ENCODE results near the gene NUP133. TPM values are rescaled to one million over a fixed set of nuclear protein-coding genes. Genes with fewer than 3 reads are reported as not detected.

NUP133 gene
- total and polyA plus RNA-seq, 2 donors (not counting 3 experiments of a cell fraction or from before 2014, with no cell fraction given), result 13.4 to 43.2 TPM

DNA sequence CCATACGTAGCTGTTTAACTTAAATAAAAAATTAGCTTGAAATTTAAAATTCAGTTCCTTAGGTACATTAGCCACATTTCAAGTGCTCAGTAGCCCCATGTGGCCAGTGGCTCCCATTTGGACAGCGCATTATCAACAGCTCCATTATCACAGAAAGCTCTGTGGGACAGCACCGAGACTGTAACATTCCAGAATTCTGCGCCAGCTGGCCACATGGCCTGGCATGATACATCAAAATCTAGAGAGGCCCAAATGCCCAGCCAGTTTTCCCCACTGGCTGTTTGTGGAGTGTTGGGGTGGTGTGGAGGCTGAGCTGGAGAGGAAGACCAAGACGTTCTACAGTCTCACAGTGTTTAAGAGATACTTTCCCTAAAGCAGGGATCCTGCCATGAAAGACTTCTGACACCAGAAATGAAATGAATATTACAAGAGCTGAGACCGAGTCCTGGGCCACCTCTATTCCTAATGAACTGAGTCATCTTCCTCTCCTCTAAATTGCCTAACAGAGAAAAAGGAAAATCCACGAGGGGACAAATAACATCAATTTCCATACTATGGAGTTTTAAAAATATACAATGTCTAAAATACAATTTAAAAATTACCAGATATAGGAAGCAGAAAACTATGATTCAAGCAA, 47.0 kb downstream of the NUP133 start:
- H3K4me1 ChIP-seq (ENCODE audit: control insufficient read depth, extremely low read depth, insufficient read depth, low read length), result no peaks in the 10 kb centered on the region
- no peak overlapping the region for H3K9ac ChIP-seq (replicated peaks; ENCODE audit: extremely low read depth, insufficient read depth, low read length)
- no peaks in the 10 kb centered on the region for H3K79me2 ChIP-seq (ENCODE audit: control insufficient read depth, insufficient read depth, low read length)
- intact Hi-C loops (cut with micrococcal nuclease), result no loop called here
- peaks cover 18 to 24% of the 10 kb centered on the region in 2 experiments for H3K36me3 ChIP-seq (ENCODE audit: control insufficient read depth in 2 of 2, extremely low read depth in 1 of 2, insufficient read depth in 2 of 2, low read length in 2 of 2)
- H4K20me1 ChIP-seq (replicated peaks; ENCODE audit: control insufficient read depth, extremely low read depth, insufficient read depth, low read length), result no peaks in the 10 kb centered on the region
- H3K27me3 ChIP-seq (ENCODE audit: control insufficient read depth in 2 of 2, insufficient read depth in 2 of 2, low read length in 2 of 2), result no peaks in the 10 kb centered on the region
- H3K27ac ChIP-seq (ENCODE audit: insufficient read depth, low read depth, low read length), result no peak overlapping the region
- no peak overlapping the region for H2AFZ ChIP-seq (ENCODE audit: low read depth, low read length)
- ChIA-PET POLR2A (no interaction called here), CTCF (interaction anchor here (1.5 kb wide), 1 partner anchor 203 kb away, joined by 6 read pairs; no protein-coding TSS in a partner anchor)
- no peak for DNase-seq (ENCODE audit: low read depth, low spot score)
- H3K9me3 ChIP-seq (replicated peaks; ENCODE audit: control insufficient read depth, insufficient read depth, low read length), result no peaks in the 10 kb centered on the region
- H3K4me3 ChIP-seq (replicated peaks in 1 of 3; ENCODE audit: insufficient read depth in 1 of 3, low read depth in 1 of 3, low read length in 3 of 3), result no peak overlapping the region
- H3K9me1 ChIP-seq (replicated peaks; ENCODE audit: control insufficient read depth, extremely low read depth, insufficient read depth, low read length), result no peaks in the 10 kb centered on the region
- no TSS peak for BruUV-seq (replicated peaks)
- TF ChIP-seq MYC (IDR thresholded peaks at IDR 0.05; ENCODE audit: low read depth, low read length) (no peak), GATA2 (IDR thresholded peaks at IDR 0.05; ENCODE audit: insufficient read depth, insufficient read length, low read depth, low read length) (no peak), JUN (IDR thresholded peaks at IDR 0.05; ENCODE audit: borderline replicate concordance, insufficient read depth, insufficient read length, low read depth) (no peak), FOS (IDR thresholded peaks at IDR 0.05; ENCODE audit: borderline replicate concordance, insufficient read depth, low read length) (no peak), POLR2AphosphoS5 (IDR thresholded peaks at IDR 0.05; ENCODE audit: insufficient read depth, low read depth, low read length) (no peak), POLR2A (IDR thresholded peaks at IDR 0.05; ENCODE audit: low read depth, low read length) (no peak), EZH2 (IDR thresholded peaks at IDR 0.05; ENCODE audit: borderline replicate concordance, low read depth, low read length, severe bottlenecking) (no peak)
- TF ChIP-seq, protein P1, sequence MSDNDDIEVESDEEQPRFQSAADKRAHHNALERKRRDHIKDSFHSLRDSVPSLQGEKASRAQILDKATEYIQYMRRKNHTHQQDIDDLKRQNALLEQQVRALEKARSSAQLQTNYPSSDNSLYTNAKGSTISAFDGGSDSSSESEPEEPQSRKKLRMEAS (IDR thresholded peaks at IDR 0.05; ENCODE audit: insufficient read depth, insufficient read length), result no peak
- TF ChIP-seq, protein P2, sequence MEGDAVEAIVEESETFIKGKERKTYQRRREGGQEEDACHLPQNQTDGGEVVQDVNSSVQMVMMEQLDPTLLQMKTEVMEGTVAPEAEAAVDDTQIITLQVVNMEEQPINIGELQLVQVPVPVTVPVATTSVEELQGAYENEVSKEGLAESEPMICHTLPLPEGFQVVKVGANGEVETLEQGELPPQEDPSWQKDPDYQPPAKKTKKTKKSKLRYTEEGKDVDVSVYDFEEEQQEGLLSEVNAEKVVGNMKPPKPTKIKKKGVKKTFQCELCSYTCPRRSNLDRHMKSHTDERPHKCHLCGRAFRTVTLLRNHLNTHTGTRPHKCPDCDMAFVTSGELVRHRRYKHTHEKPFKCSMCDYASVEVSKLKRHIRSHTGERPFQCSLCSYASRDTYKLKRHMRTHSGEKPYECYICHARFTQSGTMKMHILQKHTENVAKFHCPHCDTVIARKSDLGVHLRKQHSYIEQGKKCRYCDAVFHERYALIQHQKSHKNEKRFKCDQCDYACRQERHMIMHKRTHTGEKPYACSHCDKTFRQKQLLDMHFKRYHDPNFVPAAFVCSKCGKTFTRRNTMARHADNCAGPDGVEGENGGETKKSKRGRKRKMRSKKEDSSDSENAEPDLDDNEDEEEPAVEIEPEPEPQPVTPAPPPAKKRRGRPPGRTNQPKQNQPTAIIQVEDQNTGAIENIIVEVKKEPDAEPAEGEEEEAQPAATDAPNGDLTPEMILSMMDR (IDR thresholded peaks at IDR 0.05; ENCODE audit: extremely low read depth in 1 of 2, insufficient read depth in 1 of 2, low read depth in 1 of 2, low read length in 2 of 2), result no peak
- no peak for FAIRE-seq
- no peak overlapping the region for H3K4me2 ChIP-seq (ENCODE audit: insufficient read depth, low read length)
- dilution Hi-C loops (cut with MboI; ENCODE audit: extremely low pct_ligation_motif_present, low sequenced_read_pairs), result no loop called here

All from endothelial cell of umbilical vein (primary cell).